ENCODE data around the gene LRRC27.

LRRC27 gene

DNA sequence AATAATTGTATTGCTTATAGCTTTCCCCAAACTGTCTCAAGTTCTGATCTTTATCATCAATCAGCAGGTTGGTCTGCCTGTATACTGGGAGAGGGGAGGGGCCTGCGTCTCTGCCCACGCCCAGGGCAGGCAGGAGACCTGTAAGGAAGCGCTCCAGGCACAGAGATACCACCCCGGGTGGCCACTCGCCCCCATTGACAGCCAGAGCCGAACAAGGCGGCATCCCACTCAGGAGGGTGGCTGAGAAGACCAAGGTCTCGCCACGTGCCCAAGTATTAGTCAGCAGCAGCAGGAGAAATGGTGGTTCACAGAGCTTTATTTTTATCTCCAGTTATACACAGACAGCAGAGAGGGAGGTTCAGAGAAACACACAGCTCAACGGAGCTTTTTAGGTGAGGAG lies 31.4 kb upstream of the LRRC27 start:
- DNase-seq (ENCODE audit: extremely low read depth in 1 of 2, low read depth in 1 of 2), result no peak

DNA sequence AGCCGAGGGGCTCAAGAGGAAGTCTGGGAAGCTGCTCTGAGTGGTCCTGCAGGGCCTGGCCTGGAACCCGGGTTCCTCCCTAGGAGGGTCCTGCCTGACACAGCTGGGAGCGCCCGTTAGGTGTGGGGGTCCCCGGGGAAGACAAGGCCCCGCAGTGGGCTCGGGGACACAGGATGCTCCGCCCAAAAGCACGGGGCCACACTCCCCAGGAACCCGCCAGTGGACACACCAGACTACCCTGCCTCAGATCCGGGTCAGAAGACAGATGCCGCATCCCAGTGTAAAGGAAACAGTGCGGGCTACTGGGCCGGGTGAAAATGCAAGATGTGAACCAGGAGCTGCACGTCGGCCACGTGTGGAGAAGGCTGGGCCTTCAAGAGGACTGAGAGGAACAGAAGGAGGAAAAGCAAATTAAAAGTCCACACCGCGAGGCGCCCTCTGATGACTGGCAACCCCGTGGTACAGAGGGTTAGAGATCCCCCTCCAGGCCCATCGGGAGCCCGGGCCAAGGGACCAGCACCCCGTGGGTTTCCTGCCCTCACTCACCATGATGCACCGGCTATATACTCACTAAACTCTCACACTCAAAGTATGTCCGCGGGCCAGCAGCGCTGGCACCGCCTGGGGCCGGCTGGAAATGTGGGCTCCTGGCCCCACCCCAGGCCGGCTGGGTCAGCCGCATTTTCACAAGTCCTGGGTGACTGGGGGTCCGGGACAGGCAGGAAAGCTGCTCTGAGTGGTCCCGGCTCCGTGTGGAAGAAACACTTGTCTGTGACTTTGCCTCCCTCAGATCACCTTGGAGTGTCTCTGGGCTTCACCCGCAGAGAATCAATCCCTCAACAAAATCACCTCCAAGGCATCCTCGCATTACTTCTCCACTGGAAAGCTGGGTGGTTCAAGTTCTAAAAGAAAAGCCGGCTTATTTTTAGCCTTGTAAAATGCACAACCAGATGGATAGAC lies 30.3 kb upstream of the LRRC27 start:
- DNase-seq (ENCODE audit: extremely low read depth in 1 of 2, low read depth in 1 of 2), result no peak

- DNase-seq (ENCODE audit: extremely low read depth in 1 of 2, low read depth in 1 of 2), result no peak
Observed at GRCh38 chr10:132302421-132303310, 29.3 kb upstream of the LRRC27 start.

- no peak for DNase-seq (ENCODE audit: extremely low read depth in 1 of 2, low read depth in 1 of 2)
Observed at GRCh38 chr10:132303361-132304115, 28.5 kb upstream of the LRRC27 start.

DNA sequence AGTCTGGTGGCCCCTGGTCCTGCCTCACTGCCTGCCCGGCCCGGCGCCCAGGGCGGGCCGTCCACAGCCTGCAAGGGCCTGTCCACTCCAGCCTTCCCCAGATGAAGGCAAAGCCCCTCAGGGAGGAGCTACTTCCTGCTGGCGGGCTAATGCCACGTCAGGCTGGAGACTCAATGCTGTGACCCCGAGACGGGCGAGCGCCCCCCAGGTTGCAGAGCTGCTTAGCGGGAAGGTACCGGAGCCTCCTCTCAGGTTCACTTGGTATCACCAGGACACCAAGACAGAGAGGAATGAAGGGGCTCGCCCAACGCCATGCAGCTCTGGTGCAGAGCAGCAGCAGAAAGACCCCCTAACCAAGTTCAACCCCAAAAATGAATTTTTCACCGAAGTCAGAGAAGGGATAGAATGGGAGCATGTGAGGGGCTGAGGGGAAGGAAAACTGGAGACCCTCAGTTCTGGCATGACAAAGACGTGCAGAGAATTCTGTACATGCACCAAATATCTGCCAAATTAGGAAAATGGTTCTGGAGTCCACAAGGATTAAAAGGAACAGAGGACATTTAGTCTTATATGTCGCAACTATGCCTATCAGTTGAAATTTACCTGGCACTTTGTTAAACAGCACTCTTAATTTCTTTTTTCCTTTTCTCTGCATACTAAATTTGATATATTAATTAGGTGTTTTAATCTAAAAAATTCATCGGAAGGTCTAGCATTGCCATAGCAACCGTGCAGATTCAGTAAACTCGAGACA lies 27.1 kb upstream of the LRRC27 start:
- no peak for DNase-seq (ENCODE audit: extremely low read depth in 1 of 2, low read depth in 1 of 2)

- DNase-seq (ENCODE audit: extremely low read depth in 1 of 2, low read depth in 1 of 2), result no peak
Observed at GRCh38 chr10:132305654-132306342, 26.2 kb upstream of the LRRC27 start.

DNA sequence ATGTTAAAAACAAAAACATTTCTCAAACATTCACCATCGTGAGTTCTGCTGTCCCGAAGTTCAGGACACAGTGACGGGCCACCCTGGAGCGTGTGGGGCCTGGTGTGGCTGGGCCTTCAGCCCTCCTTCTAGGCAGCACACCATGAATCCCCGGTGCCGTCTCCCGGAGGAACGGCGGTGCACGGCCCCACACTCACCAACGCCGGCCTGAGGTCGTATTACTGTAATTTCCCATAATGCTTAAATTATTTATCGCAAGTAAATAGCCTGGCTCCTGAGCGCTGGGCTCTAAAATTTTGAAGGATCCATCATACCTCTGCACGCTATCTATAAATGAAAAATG lies 25.7 kb upstream of the LRRC27 start:
- DNase-seq (ENCODE audit: extremely low read depth in 1 of 2, low read depth in 1 of 2), result no peak

DNA sequence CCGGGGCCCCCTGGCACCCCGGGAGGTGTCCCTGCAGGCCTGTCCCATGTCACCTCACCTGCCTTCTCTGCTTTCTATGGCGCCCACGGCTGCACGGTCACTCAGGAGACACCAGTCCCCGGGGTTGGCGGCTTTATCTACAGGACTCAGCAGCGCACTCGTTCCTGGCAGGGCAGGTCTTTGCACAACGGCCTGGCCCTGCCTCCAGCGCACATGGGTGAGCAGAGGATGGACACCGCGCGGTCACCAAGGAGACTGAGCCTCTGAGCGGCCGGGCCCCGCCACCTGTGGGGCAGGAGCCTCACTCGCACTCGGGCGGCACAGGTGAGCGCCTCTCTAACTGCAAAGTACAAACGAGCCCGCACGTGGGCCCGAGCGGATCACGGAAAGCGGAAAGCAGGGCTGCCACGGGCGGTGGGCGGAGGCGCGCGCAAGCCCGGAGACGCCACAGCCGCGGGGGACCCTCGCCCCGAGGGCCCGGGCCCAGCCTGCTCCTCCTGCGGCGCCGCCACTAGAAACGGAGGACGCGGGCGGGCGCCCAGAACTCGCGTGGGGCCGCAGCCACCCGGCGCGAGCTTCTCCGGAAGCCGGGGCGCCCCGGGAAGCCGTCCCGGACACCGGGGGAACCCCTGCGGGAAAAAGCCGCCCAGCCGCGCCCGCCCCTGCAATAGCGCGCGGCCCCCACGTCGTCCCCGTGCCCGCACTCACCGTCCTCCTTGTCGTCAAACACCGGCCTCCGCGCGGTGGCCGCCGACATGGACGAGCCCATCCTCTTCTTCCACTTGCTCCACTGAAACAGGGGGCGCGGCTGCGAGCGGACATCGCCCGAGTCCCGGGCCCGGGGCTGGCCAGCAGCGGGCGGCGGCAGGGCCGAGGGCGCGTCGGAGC lies 24.9 kb upstream of the LRRC27 start:
- peak in 1 of 2 donors; percentile 12 for DNase-seq (ENCODE audit: extremely low read depth in 1 of 2, low read depth in 1 of 2)

GRCh38 chr10:132307823-132308586 lies 24.0 kb upstream of the LRRC27 start, which contains the start of gene STK32C:
Gene STK32C (minus strand): TSS chr10:132307950. CDS start chr10:132307833, 117 bp downstream.
- peak; percentile 78 to 89 for DNase-seq (ENCODE audit: extremely low read depth in 1 of 2, low read depth in 1 of 2)

- DNase-seq (ENCODE audit: extremely low read depth in 1 of 2, low read depth in 1 of 2), result no peak
Observed at GRCh38 chr10:132308587-132309470, 23.2 kb upstream of the LRRC27 start.

- DNase-seq (ENCODE audit: extremely low read depth in 1 of 2, low read depth in 1 of 2), result no peak
Observed at GRCh38 chr10:132309471-132309865, 22.5 kb upstream of the LRRC27 start.

DNA sequence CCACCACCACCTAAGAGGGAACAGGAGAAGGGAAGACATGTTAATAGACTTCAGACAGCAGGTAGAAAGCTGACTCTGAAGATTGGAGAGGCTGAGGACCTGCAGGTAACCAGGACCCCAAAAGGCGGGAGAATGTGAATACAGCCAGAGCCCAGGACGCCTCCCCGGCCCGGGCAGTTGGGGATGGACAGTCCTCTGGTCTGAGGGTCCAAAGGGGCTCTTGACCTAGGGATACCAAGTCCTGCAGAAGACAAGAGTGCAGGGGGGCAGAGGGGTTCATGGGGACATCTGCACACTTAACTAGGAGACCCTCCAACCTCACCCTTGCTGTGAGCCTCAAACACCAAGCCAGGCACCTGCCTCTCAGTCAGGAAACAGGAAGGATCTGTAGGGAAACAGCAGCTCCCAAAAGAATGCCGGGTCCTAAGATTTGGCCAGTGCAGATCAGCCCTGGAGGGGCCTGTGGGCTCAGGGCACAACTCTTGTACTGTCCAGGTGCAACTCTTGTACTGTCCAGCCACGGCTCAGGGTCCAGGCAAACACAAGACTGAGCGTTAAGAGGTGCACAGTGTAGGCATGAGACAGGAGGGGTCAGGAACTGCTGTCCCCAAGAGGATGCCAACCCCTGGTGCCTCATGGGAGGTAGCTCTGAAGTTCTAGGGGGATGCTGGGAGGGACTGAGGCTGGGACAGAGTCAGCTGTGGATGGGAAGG lies 22.0 kb upstream of the LRRC27 start:
- no peak for DNase-seq (ENCODE audit: extremely low read depth in 1 of 2, low read depth in 1 of 2)

- no peak for DNase-seq (ENCODE audit: extremely low read depth in 1 of 2, low read depth in 1 of 2)
Observed at GRCh38 chr10:132310701-132311337, 21.2 kb upstream of the LRRC27 start.

- no peak for DNase-seq (ENCODE audit: extremely low read depth in 1 of 2, low read depth in 1 of 2)
Observed at GRCh38 chr10:132311338-132311939, 20.6 kb upstream of the LRRC27 start.

DNA sequence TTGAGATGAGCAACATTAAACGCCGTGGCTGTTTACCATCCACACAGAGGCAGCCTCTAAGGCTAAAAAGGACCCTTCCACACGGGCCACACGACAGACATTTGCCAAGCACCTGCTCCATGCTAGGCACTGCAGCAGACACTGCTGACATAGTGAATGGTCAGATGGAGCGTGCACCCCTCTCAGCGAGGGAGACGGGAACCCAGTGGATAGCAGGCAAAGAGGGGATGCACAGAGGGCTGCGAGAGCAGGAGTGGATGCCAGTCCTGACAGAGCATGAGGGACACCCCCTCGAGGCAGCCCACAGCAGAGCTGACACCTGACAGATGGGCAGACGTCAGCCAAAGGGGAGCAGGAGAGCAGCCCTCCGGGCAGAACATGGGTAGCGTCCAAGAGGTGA lies 18.7 kb upstream of the LRRC27 start:
- DNase-seq (ENCODE audit: extremely low read depth in 1 of 2, low read depth in 1 of 2), result no peak
